SKM-1 (cell line): ENCODE results near the gene SEMA7A.

ENCODE experiments used
- DNase-seq: peaks from one replicate; lab custom pipeline; 2025; ENCODE audit not compliant: unreplicated experiment; lab: John Stamatoyannopoulos, UW

Gene SEMA7A

GRCh38 chr15:74432271-74432967, 1.3 kb downstream of the SEMA7A start:
- no peak for DNase-seq

GRCh38 chr15:74431645-74432044, 2.1 kb downstream of the SEMA7A start:
- DNase-seq: no peak

- DNase-seq: no peak
These were observed 2.6 kb downstream of the SEMA7A start for GRCh38 chr15:74431116-74431515.

- no peak for DNase-seq
These were observed 3.2 kb downstream of the SEMA7A start for GRCh38 chr15:74430510-74430951.

- DNase-seq: no peak
These were observed 3.9 kb downstream of the SEMA7A start for GRCh38 chr15:74429781-74430400.

- peak; percentile 32 for DNase-seq
These were observed 4.6 kb downstream of the SEMA7A start for GRCh38 chr15:74428970-74429780.

- DNase-seq: peak; percentile 46
These were observed 5.3 kb downstream of the SEMA7A start for GRCh38 chr15:74428442-74428787.

GRCh38 chr15:74427607-74428441, 5.9 kb downstream of the SEMA7A start:
- DNase-seq: no peak

- no peak for DNase-seq
These were observed 7.1 kb downstream of the SEMA7A start for GRCh38 chr15:74426404-74427281.

GRCh38 chr15:74425630-74426029, 8.1 kb downstream of the SEMA7A start:
- DNase-seq: no peak

- no peak for DNase-seq
These were observed 8.7 kb downstream of the SEMA7A start for GRCh38 chr15:74424901-74425528.

GRCh38 chr15:74423431-74424257, 10.1 kb downstream of the SEMA7A start:
- no peak for DNase-seq

- DNase-seq: peak; percentile 52
These were observed 10.9 kb downstream of the SEMA7A start for GRCh38 chr15:74422652-74423430.

- DNase-seq: no peak
These were observed 11.5 kb downstream of the SEMA7A start for GRCh38 chr15:74422265-74422651.

GRCh38 chr15:74421302-74422245, 12.2 kb downstream of the SEMA7A start:
- no peak for DNase-seq

- no peak for DNase-seq
These were observed 13.4 kb downstream of the SEMA7A start for GRCh38 chr15:74420193-74420905.
